ENCODE data around the gene NACA.

DNA sequence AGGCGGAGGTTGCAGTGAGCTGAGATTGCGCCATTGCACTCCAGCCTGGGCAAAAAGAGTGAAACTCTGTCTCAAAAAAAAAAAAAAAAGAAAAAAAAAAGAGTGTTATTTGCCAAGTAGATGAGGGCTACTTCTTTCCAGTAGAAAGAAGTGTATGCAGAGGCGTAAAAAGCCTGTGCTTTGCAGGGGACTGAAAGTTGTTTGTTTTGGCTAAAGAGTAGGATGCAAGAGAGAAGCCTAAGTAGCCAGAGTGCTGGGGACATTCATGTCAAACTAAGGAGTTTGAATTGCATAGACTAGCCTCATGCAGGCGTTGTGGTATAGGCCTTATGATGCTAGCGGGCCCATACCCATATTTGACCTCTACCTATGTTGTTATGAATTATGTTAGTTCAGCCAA is 47.5 kb upstream of the NACA start:
- TF ChIP-seq, protein P1, sequence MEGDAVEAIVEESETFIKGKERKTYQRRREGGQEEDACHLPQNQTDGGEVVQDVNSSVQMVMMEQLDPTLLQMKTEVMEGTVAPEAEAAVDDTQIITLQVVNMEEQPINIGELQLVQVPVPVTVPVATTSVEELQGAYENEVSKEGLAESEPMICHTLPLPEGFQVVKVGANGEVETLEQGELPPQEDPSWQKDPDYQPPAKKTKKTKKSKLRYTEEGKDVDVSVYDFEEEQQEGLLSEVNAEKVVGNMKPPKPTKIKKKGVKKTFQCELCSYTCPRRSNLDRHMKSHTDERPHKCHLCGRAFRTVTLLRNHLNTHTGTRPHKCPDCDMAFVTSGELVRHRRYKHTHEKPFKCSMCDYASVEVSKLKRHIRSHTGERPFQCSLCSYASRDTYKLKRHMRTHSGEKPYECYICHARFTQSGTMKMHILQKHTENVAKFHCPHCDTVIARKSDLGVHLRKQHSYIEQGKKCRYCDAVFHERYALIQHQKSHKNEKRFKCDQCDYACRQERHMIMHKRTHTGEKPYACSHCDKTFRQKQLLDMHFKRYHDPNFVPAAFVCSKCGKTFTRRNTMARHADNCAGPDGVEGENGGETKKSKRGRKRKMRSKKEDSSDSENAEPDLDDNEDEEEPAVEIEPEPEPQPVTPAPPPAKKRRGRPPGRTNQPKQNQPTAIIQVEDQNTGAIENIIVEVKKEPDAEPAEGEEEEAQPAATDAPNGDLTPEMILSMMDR (IDR thresholded peaks at IDR 0.05) = no peak
- no peak for TF ChIP-seq POLR2A (IDR thresholded peaks at IDR 0.05)

Data from breast epithelium (tissue), 3 donors.